ENCODE measurements around the gene SMIM38. TPM values are rescaled to one million over a fixed set of nuclear protein-coding genes. Genes with fewer than 3 reads are reported as not detected.

The SMIM38 gene
- total RNA-seq = 0.21 and 0.48 TPM in 2 replicates

DNA sequence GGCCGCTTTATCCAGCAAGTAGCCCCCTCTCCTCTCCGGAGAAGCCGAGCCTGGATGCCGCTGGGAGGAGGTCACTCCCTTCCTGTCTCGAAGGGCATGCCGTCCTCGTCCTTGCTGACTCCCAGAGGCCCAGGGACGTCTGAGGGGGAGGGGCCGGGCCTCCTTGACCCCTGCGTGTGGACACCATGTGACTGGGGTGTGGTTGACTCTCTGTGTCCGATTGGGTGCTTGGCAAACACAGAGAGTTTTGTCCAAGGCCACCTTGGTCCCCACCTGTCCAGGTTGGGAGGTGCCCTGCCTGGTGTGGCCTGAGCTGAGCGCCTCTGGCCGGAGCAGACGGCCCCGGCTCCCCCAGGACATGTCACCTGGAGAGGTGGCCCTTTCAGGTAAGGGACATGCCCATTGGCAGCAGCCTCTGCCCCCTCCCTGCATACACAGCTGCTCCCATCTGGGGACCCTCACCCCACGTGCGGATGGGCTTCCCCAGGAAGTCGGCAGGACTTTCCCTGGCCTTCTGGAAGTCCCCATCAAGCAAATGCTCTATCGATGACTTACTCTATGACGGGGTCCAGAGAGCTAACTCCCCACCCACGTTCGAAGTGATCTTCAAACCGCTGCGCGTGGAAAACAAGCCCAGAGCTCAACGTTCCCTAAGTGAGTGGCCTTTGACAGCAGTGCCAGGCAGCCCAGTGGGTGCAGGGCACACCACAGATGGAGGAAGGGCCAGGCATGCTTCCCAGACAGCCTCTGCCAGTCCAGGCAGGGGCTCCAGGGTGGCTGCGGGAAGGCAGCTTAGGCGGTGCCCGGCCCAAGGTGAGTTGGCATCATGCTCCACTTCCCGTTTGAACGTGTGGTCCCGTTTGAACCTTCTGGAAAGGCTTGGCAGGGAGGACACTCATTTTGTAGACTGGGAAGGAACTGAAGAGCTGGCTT is at the start of gene SMIM38:
Gene SMIM38, plus strand, starts transcription at position 634 of the 933 bp plus-strand sequence. CDS start 1,912 bp downstream, outside the sequence.

Other genes with a start within 250 kb of the SMIM38 start
- not detected in 2 replicates for gene MRGPRD, start 174.9 kb upstream of the SMIM38 start, total RNA-seq
- under 0.01 TPM in 1 of 2 replicates, not detected in the other for gene MRGPRF, start 142.7 kb upstream of the SMIM38 start, total RNA-seq
- 7.0 and 7.7 TPM in 2 replicates for gene TPCN2, start 107.0 kb upstream of the SMIM38 start, total RNA-seq
- under 0.01 and 4.8 TPM in 2 replicates for gene MYEOV, start 138.2 kb downstream of the SMIM38 start, total RNA-seq

Data from tracheal epithelial cell (primary cell).